Neural progenitor cell (in vitro differentiated cells): ENCODE results near the gene ZNF783.

ENCODE experiments used
- EZH2 ChIP-seq: fragments of 200-600 bp; sonication (generic); IDR thresholded peaks from 2 replicates; pipeline ENCODE4 v1.6.1; 2017; ENCODE audit warnings: antibody characterized with exemption, mild to moderate bottlenecking, moderate library complexity
- EZH2phosphoT487 ChIP-seq: fragments of 200-600 bp; sonication (generic); IDR thresholded peaks from 2 replicates; pipeline ENCODE4 v1.6.1; 2017; ENCODE audit warnings: antibody characterized with exemption
- TF ChIP-seq, protein P1 (sequence below): fragments of 200-600 bp; sonication (generic); IDR thresholded peaks from 2 replicates; pipeline ENCODE4 v1.5.1; 2017; ENCODE audit warnings: antibody characterized with exemption, mild to moderate bottlenecking

DNA sequence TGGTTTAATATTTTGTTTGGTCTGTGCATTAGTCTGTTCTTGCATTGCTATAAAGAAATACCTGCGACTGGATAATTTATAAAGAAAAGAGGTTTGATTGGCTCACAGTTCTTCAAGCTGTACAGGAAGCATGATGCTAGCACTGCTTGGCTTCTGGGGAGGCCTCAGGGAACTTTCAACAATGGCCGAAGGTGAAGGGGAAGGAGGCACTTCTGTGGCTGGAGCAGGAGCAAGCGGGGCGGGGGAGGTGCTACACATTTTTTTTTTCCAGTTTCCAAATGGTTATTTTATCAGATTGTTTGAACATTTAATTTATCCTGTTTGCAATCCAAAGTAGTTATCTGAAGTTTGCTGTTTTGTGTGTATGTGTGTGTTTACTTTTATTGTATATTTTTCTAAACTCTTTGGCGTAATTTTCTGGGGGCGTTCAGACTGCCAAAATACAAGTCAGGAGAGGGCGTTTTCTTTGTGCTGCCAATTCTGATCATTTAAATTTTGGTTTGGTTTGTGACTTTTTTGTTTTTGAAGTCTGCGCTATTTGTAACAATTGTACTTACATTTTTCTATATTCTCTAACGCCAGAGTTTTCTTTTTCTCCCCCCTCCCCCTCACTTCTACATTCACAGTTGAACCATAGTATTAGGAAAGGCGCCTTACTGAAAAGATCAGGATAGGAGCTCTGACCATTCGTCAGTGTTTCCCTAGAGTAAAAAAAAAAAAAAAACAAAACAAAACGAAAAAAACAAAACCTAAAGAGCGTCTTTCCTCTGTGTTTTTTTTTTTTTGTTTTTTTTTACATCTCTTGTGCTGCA is 58.5 kb downstream of the ZNF783 start:
- TF ChIP-seq, protein P1, sequence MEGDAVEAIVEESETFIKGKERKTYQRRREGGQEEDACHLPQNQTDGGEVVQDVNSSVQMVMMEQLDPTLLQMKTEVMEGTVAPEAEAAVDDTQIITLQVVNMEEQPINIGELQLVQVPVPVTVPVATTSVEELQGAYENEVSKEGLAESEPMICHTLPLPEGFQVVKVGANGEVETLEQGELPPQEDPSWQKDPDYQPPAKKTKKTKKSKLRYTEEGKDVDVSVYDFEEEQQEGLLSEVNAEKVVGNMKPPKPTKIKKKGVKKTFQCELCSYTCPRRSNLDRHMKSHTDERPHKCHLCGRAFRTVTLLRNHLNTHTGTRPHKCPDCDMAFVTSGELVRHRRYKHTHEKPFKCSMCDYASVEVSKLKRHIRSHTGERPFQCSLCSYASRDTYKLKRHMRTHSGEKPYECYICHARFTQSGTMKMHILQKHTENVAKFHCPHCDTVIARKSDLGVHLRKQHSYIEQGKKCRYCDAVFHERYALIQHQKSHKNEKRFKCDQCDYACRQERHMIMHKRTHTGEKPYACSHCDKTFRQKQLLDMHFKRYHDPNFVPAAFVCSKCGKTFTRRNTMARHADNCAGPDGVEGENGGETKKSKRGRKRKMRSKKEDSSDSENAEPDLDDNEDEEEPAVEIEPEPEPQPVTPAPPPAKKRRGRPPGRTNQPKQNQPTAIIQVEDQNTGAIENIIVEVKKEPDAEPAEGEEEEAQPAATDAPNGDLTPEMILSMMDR, result no peak
- TF ChIP-seq EZH2phosphoT487 (no peak), EZH2 (no peak)
